HG02981 (cell line): ENCODE results near the gene MISP.

Source experiments
- ATAC-seq: cut with Tn5 transposase; IDR thresholded peaks from one replicate; pipeline ENCODE4 v1.9.1; 2021; ENCODE audit warnings: mild to moderate bottlenecking, moderate library complexity; ENCODE audit not compliant: unreplicated experiment

The MISP gene

DNA sequence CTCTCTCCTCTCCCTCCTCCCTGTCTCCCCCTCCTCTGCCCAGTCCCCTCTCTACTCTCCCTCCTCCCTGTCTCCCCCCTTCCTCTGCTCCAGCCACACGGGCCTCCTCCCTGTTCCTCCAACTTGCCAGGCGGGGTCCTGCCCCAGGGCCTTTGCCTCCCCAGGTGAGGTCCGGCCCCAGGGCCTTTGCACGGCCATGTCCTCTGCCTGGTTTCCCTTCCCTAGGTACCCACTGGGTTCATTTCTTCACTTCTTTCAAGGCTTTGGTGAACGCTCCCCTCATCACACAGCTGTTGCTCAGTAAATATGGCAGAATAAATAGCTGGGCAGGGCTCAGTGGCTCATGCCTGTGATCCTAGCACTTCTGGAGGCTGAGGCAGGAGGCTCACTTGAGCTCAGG is 21.2 kb downstream of the MISP start:
- ATAC-seq, result no peak

GRCh38 chr19:772730-773436 is 22.0 kb downstream of the MISP start:
- ATAC-seq, result no peak

DNA sequence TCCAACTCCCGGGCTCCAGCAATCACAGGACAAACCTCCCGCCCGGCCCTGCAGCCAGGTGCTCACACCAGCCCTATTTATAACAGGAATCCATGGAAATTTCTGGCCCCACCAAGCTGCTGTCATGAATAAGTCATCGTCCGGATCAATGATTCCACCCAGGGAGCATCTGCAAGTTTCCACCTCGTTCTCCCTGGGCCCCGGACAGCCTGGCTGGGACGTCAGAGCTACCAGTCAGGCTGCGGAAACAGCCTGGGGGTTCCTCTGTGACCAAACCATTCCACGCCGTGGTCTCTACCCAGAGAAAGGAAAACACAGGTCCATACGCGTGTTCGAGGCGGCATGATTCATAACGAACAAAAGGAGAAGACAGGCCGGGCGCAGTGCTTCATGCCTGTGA is 25.6 kb downstream of the MISP start:
- no peak for ATAC-seq

DNA sequence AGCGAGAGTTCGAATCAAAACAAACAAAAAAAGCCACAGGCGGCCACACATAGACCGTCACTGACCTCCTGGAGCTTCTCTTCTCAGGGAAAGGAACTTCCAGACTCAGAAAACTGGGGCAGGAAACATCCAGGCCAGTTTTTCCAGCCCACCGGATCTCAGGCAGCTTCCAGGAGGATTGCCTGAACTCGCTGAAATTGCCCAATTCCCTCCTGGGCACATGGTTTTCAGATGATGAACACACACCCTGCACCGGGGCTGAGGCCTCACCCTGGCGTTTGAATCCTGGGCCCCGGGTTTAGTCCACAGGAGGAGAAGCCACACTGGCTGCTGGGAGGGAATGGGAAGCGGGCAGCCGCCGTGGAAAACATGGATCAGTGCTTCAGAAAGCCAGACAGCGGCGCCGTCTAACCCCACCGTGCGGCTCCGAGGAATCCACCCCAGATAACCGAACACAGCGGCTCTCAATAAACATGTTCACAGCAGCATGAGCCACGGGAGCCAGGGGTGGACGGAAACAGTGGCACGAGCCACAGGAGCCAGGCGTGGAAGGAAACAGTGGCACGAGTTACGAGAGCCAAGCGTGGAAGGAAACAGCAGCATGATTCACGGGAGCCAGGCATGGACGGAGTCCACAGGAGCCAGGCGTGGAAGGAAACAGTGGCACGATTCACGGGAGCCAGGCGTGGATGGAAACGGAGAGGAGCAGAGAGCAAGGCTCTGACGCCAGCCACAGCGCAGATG is 28.2 kb downstream of the MISP start:
- no peak for ATAC-seq

DNA sequence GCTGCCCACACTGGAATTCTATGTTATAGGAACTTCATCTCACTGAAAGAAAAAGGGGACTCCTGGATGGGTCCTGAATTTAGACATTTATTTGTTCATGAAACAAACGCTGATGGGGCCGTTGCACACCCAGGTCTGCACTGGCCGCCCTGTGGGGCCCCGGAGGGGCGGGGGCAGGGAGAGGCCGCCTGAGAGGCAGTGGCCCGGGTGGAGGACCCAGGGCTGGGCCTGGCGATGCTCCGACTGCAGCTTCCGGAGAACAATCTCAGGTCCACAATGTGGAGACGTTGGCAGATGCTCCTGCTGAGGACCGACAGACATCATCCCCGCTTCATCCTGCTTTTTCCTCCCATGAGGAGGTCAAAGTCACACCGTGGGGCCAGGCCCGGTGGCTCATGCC is 30.0 kb downstream of the MISP start:
- ATAC-seq, result no peak

- ATAC-seq, result no peak
Observed at GRCh38 chr19:781800-782184, 30.9 kb downstream of the MISP start.

DNA sequence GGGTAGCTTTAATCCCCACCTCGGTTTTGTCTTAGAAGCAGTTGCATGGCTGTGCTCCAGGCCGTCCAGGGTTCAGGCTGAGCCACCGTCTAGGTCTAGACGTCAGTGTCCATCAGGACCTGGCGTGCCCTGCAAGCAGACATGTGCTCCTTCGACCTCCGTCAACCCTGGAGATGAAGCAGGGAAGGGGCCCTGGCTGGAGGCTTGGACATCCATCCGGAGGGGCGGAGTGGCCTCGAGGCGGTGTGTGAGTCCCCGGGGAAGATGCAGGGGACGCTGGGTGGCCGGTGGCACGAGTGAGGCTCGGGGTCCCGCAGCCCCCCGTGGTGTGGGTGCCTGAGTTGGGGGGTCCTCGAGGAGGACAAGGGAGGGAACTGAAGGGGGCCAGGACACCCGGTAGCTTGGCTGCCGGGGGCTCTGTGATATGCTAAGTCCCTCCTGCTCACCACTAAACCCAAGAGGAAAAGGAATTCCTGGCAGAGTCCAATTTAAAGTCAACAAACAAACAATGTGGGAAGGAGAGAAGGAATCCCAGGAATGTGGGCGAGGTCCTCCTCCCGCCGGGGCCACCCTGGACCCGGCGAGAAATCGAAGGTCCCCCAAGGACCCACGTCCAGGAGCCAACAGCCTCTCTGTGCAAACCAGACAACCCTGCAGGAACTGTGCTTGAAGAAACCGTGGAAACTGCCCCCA is 31.4 kb downstream of the MISP start:
- no peak for ATAC-seq

- no peak for ATAC-seq
Observed at GRCh38 chr19:782878-783668, 32.2 kb downstream of the MISP start.

DNA sequence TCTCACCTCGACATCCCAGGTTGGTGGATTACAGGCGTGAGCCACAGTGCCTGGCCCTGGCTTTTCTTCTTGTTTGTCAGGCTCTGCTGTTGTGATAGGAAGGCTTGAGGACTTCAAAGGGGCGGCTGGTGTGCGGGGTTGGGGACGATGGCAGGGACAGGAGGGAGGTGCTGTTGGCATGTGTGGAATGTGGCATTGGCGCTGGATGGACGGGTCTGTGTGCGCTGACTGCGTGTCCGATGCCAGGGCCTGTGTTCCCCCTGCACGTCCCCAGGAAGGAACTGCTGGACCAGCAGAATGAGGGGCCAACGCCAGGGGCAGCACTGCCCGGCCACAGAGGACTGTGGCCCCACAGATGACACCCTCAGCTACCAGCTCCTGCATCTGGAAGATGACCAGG is 33.6 kb downstream of the MISP start:
- no peak for ATAC-seq

DNA sequence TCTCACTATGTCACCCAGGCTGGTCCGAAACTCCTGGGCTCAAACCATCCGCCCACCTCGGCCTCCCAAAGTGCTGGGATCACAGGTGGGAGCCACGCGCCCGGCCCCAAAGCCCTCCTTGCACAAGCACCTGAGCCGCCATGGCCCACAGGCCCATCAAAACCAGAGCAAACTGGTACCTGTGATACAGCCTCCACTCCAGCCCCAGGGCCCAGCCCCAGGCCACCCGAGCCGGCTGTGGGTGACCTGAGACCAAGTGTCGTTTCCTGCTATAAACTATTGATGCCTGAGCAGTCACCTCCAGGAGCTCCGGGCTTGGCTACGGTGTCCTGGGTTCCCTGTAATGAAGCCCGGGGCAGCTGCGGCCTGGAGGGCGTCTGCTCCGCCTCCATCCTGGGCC is 36.6 kb downstream of the MISP start:
- no peak for ATAC-seq

GRCh38 chr19:788686-788982 is 37.7 kb downstream of the MISP start:
- ATAC-seq, result no peak

GRCh38 chr19:788983-789700 is 38.2 kb downstream of the MISP start:
- ATAC-seq, result no peak

DNA sequence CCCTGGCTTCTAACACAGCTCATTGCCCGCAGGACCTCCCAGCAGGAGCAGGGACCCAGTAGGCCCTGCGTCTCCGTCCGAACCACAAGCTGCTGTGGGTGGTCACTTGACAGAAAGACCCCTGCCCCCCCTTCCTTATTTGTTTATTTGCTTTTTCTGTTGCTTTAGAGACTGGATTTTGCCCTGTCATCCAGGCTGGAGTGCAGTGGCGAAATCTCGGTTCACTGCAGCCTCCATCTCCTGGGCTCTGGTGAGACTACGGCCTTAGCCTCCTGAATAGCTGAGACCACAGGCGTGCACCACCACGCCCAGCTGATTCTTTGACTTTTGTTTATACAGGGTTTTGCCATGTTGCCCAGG is 38.8 kb downstream of the MISP start:
- ATAC-seq, result no peak

DNA sequence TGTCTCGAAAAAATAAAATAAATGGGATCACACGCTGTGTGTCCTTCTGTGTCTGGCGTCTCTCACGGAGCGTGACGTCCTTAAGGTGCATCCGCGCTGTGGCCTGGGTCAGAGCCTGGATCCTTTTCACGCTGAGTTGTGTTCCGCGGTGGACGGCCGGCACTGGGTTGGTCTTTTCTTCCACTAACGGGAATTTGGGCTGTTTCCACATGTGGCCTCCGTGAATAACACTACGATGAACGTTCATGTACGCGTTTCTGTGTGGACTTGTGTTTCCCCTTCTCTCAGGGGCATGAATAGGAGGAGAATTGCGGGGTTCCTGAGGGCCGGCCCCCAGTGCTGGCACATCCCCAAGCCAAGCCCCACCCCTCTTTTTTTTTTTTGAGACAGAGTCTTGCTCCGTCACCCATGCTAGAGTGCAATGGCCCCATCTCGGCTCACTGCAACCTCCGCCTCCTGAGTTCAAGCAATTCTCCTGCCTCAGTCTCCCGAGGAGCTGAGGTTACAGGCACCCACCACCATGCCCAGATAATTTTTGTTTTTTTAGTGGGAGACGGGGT is 40.2 kb downstream of the MISP start:
- ATAC-seq, result no peak

GRCh38 chr19:791567-792305 is 40.8 kb downstream of the MISP start:
- ATAC-seq, result no peak

- ATAC-seq, result no peak
Observed at GRCh38 chr19:792306-792885, 41.5 kb downstream of the MISP start.

DNA sequence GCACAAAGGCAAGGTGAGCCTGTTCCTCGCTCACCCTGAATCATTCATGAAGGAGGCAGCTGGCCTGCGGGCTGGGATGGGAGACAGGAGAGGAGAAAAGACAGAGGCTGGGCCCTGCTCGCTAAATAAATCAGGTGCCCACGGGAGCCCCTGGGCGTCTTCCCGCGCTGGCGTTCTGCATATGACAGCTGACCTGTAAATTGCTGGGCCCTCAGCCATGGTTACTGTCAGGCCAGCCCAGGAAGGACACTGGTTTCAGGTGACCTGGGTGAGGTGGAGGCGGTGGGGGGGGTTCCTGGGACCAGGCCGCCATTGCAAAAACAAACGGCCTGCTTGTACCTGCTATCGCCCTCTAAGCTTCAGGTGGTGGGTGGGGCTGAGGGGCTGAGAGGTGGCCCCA is 42.9 kb downstream of the MISP start:
- no peak for ATAC-seq

GRCh38 chr19:795073-795611 is 44.2 kb downstream of the MISP start:
- ATAC-seq, result no peak
